Stimulated activated CD8-positive, alpha-beta memory T cell treated with anti-CD3 and anti-CD28 coated beads, Interleukin-12 subunit alpha, Interleukin-12 subunit beta, amount 100 ng/mL, for 4 hours (primary cell): Measurements from ENCODE around the gene ST6GALNAC2.
"Not testable (repeated sequence)": the region's sequence is repeated elsewhere in the genome, so short reads cannot be mapped to it uniquely, and the experiment has no call there.

Experiments used
- DNase-seq: peaks from one replicate; pipeline ENCODE4 v3.0.0-alpha.2; 2020; ENCODE audit warnings: low read depth

ST6GALNAC2 gene

DNA sequence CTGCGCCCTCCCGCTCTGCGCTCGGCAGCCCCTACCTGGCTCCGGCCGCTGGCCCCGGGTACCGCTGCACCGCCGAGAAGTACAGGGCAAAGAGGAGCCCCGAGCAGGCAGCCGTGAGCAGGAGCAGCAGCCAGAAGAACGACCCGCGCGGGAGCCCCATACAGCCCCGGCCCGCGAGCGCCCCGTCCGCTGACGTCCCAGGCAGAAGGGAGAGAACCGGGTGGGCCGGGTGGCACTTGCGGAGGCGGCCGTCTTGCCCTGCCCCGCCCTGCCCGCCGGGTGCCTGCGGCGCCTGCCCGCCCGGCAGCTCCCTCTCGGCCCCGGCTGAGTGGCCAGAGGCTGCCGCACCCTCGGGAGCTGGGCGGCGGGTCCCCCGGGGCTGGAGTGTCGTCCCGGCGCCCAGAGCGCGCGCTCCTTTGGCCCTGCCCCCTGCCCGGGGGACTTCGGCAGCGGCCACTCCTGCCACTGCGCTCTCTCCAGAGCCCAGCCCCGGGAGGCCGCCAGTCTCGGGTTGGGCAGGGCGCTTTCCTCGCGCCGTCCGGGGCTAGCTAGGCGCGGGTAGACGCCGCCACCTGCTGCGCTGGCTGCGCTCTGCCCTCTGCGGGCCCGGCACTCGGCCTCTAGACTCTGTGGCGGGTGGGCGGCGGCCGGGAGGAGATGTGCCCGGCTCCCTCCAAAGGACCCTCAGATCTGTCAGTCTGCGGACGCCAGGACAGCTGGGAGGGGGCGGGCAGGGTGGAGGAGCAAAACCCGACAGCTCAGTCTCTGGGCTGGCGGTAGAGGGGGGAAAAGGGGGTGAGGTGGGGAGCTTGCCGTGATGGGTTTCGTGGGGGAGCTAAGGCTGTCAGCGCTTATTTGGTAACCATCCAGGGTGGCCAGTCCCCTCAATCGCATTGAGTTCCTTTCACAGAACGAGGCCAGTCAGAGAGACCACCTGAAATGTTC is at the start of gene ST6GALNAC2:
Gene ST6GALNAC2 (minus strand): TSS at position 212 of the 945 bp plus-strand sequence. CDS start 52 bp downstream, at position 160.
- DNase-seq = peak; percentile 22

DNA sequence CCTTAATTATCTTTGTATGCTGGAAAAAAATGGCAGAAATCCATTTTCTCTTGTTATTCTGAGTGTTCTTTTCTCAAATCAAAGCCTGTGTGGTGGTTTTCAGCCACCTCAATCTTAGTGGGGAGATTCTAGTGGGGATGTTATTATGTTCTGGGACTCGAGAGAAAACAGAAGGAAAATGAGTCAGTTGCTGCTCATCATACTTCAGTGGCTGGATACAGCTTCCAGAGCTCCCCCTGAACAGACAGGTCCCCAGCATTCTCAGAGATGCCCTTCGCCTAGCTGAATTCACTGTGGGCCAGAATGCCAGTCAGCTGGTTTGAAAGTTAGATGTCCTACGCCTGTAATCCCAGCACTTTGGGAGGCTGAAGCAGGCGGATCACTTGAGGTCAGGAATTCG is 49.4 kb upstream of the ST6GALNAC2 start:
- DNase-seq = no peak

DNA sequence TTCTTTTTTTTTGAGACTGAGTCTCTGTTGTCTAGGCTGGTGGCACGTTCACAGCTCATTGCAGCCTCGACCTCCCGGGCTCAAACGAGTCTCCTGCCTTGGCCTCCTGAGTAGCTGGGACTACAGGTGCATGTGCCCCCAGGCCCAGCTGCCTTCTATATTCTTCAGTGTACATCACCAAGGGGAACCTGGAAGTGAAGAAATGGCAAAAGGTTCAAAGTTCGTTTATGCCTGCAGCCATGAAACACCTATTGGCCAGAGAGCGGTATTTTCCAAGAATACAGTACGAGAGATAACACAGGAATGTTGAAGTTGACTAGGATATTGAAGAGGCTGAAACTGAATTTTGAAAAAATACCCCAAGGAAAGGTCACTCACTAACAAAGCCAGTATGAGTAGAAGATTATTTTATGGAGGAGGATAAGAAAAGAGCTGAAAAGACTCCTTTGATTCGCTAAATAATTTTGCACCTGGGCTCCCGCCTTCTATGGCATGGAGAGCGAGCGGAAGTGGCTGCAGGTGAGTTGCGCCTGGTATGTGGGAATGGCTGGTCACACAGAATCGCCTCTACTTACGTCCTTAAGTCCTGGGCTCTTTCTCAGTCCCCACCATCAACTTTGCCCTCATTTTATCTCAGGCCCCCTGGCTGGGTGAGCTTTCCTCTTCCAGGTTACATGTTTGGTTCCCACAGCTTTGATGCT is 48.1 kb upstream of the ST6GALNAC2 start:
- no peak for DNase-seq

DNA sequence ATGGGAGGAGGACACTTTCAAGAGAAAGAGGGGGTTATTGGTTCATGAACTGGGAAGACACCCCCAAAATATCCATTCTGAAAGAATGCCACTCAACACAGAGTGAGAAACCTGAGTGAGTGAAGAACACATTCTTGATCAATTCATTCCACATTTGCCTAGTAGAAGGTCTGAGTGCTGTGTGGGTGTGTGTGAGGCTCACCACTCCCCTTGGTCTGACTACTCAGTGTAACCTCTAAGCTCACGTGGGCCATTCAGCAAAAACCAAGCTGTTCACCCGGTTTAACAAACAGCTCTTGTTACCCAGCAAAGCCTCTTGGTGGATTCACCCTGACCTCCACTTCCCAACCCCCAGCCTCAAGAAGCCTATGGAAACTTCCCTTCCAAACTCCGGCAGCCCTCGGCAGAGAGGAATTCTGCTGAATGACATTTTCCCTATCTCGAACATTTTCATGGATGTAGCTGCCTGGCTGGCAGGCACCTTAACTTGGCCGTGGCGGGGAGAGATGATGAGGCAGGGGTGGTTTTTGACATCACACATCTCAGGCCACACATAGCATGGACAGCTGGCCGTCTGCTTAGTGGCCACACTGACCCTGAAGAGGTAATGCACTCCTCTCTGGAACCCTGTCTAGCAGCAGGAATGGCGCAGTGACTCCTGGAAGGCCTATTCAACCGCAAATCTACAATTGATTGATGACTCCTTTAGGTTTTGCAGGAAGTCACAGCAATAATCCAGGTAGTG is 46.3 kb upstream of the ST6GALNAC2 start:
- no peak for DNase-seq

DNA sequence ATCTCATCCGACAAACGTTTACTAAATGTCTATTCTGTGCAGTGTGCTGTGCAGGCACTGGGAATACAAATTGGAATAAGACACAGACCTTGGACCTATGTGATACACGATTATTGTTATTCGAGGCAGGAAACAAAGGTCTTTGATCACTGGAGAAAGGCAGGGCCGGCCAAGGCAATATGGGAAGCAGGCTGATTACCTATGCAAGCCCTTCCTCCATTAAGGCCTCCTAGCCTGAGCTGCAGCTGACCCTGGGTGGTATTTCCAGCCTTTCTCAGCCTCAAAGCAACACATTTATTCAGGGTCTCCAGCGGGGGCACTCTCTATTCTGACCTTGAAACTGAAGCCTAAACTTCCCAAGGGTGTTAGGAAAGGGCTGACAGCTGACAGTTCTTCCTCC is 44.5 kb upstream of the ST6GALNAC2 start:
- no peak for DNase-seq

DNA sequence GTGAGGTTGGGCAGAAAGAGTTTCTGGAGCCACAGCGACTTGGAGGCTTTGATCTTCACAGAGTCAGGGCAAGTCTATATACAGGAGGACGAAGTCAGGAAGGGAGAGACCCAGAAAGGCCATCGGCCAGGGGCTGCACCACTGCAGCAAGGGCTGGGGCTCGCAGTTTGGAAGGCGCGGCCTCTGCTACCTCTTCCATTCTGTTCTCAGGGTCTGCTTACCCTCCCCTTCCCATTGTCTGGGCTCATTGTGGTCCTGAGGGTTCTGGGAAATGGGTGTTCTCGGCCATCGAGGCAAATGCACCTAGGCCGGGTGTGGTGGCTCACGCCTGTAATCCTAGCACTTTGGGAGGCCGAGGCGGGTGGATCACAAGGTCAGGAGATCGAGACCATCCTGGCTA is 41.9 kb upstream of the ST6GALNAC2 start:
- DNase-seq = no peak

DNA sequence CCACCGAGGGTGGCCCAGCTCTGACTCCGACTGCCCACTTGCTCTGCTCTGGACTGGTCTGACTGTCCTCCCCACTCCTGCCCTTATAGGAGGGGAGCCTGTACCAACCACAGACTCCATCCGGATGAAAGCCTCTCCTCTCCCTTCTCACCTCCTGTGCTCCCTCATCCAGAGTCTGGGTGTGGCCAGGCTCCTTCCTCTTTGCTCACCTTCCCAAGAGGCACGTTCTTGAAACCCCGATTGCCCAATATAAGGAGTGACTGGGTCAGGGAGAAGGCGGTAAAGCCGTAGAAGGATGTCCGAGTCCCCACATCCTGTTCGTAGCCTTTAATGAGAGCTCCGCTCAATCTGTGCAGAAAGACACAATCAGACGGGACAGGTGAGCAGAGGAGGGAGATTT is 40.8 kb upstream of the ST6GALNAC2 start:
- DNase-seq = no peak

DNA sequence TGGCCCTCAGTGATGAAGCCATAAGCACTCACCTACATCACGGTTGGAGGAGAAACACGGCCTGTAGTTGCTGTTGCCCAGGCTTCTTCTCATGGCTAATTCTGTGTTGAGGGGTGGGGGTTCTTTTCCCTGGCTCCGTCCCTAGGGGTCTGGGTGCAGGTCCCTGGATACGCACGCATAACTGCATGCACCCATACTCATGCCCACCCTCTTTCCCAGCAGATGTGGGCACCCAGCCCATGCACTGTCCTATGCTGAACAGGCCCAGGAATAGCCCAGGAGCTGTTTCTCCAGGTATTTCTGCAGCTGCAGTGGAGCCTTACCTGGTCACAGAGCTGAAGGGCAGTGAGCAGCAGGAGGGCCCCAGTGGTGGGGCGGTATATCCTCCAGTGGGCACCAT is 39.8 kb upstream of the ST6GALNAC2 start:
- no peak for DNase-seq

DNA sequence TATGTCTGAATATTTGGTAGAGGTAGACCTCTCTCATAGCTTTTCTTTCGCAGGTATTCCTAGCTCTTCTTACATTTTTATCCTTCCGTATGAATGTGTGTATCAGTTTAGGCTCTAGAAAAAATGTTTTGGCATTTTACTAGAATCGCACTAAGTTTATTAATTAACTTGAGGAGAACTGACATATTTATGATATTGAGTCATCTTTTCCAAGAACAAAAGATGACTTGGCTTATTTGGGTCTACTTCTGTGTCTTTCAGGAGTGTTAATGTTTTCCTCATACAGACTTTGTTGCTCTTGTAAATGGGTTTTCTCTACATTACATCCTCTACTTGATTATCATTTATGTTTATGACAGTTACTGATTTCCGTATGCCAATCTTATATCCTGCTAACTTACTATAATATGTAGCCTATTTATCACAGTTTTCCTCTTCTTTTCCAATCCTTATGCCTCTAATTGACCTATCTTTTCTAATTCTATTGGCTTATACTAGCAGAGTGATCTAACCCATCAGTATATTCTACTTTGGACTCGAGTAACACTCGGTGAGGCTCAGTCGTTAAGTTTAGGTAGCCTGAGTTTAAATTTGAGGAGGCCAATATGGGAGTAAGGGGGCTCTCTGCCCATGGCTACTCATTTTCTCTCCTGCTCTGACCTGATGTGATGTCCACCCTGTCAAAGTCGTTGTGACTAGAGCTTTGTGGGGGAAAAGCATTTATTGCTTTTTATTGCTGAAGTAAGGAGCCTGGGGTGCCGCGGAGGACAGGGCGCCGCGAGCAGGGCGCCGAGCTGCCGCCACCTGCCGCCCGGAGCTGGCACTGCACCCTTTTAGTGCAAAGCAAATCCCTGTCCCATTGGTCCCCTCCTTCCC is 37.8 kb upstream of the ST6GALNAC2 start:
- peak; percentile 58 for DNase-seq

DNA sequence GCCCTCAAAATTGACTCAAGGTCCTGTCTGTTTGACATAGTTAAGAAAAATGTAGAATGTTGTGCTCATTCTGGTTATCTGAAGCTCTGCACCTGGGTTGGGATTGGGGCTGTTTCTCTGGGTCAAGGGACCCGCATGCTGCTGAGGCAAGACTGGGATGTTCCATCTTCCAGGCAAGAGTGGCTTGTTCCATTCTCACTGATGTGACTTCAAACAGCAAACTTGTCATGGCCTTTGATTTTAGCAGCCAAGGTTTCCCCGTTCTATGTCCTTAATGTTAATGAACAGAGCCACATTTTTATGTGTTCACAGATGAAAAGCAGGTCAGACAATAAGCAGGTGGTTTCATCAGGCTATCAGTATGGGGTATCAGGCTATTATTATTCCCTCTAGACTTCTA is 32.2 kb upstream of the ST6GALNAC2 start:
- DNase-seq = no peak

DNA sequence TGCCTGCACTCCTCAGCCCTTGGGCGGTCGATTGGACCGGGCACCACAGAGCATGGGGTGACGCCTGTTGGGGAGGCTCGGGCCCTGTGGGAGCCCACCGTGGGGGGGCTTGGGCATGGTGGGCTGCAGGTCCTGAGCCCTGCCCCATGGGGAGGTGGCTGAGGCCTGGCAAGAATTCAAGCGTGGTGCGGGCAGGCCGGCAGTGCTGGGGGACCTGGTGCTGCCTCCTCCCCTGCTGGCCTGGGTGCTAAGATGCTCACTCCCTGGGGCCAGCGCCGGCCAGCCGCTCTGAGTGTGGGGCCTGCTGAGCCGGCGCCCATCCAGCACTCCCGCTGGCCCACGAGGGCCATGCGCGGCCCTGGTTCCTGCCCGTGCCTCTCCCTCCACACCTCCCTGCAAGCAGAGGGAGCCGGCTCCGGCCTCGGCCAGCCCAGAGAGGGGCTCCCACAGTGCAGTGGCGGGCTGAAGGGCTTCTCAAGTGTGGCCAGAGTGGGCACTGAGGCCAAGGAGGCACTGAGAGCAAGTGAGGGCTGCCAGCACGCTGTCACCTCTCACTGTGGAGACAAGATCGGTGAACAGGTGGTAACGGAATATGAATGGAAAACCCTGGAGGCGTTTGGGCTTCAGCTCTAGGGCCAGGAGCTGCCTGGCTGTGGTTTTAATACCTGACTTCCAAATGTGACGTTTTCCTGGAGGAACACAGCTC is 29.4 kb upstream of the ST6GALNAC2 start:
- DNase-seq = no peak

DNA sequence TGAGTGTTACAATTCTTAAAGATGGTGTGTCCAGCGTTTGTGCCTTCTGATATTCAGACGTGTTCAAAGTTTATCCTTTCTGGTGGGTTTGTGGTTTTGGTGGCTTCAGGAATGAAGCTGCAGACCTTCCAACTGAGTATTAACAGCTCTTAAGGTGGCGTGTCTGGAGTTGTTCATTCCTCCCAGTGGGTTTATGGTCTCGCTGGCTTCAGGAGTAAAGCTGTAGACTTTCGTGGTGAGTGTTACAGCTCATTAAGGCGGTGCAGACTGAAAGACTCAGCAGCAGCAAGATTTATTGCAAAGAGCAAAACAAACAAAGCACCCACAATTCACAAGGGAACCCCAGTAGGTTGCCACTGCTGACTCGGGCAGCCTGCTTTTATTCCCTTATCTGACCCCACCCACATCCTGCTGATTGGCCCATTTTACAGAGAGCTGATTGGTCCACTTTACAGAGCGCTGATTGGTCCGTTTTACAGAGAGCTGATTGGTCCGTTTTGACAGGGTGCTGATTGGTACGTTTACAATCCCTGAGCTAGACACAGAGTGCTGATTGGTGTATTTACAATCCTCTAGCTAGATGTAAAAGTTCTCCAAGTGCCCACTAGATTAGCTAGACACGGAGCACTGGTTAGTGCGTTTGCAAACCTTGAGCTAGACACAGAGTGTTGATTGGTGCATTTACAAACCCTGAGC is 28.6 kb upstream of the ST6GALNAC2 start:
- not testable (repeated sequence) for DNase-seq

DNA sequence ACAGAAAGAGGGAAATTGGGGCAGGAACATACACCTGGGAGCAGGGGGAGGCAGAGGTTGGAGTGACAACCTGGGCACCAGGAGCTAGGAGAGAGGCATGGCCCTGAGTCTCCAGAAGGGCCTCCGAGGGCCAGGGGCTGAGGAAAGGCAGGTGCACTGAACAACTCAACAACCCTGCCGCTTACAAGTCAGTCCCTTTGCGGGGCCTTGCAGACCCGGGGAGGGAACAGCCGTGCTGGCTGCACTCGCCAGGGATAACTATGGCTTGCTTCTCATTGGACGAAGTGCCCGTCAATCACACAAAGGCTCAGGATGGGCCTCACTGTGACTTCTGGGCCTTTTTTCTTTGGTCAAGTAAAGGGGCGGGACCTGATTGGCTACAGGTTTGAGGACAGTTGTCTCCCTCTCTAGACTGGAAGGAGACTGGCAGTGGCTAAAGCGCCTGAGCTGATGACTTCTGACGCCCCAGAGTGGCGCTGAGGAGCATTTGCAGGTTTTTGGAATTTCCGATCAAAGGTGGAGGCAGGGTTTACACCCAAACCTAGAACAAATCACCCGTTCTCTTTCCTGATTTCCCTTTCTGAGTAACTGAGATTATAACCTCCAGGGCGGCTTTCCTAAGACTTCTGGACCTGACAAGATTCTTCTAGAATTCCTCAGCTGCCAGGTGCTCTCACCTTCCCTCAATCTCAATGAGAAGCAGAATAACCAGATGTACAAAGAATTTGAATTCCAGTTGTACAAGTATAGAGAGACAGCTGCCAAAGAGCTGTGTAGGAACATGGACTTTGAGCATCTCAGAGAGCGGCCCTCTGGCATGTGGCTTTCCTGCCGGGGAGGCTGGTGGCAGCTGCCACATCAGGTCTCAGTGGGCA is 27.6 kb upstream of the ST6GALNAC2 start:
- DNase-seq = no peak

DNA sequence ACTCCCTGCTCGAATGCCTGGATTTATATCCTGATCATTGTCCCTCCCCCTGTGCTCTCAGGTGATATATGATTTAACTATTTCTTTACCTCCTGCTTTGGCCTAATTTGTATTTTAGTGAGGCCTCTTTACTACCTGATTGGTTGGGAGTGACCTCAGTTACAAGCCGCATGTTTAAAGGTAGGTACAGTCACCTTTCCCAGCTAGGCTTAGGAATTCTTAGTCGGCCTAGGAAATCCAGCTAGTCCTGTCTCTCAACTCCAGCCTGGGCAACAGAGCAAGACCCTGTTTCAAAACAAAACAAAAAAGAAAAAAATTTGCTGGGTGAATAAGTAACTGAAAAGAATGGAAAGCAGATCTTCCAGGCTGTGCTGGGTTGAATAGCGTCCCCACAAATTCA is 26.8 kb upstream of the ST6GALNAC2 start:
- no peak for DNase-seq

DNA sequence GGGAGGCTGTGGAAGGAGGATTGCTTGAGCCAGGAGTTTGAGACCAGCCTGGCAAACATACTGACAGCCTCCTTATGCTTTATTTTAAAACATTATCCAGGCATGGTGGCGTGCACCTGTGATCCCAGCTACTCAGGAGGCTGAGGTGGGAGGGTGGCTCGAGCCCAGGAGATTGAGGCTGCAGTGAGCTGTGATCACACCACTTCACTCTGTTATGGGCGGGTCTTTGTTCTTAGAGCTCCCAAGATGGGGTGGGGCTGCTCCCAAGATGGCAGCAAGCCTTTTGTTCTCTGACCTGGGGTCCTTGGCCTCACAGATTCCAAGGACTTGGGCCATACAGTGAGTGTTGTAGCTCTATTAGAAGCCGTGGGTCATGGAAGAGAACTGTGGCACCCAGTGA is 26.1 kb upstream of the ST6GALNAC2 start:
- no peak for DNase-seq

DNA sequence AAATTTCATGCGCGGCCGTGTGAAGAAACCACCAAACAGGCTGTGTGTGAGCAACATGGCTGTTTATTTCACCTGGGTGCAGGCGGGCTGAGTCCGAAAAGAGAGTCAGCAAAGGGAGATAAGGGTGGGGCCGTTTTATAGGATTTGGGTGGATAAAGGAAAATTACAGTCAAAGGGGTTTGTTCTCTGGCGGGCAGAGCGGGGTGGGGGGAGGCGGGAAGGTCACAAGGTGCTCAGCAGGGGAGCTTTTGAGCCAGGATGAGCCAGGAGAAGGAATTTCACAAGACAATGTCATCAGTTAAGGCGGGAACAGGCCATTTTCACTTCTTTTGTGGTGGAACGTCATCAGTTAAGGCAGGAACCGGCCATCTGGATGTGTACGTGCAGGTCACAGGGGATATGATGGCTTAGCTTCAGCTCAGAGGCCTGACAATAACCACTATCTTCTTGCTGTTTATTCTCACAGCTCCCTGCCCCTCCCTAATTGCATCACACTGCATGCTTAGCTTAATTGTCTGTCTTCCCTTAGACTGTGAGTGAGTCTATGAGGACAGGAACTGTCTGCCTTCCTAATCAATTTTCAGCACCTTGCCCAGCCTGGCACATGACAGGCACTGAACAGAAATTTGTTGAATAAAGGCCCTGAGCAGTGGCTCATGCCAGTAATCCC is 25.6 kb upstream of the ST6GALNAC2 start:
- DNase-seq = not testable (repeated sequence)

DNA sequence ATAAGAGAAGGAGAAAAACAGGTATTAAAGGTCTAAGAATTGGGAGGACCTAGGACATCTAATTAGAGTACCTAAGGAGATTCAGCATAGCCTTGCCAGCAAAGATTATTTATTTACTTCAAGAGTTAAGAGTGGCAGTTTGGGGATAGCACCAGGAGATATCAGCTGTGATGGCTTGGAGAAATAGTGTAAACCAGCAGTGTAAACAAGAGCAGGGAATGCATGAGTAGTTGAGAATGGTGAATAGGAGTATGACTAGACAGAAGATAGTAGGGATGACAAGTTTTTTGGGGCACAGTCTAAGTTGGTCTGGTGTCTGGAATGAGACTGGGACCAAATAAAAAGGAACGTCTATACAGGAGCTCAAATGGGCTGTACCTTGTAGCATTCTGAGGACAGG is 21.0 kb upstream of the ST6GALNAC2 start:
- DNase-seq = not testable (repeated sequence)

DNA sequence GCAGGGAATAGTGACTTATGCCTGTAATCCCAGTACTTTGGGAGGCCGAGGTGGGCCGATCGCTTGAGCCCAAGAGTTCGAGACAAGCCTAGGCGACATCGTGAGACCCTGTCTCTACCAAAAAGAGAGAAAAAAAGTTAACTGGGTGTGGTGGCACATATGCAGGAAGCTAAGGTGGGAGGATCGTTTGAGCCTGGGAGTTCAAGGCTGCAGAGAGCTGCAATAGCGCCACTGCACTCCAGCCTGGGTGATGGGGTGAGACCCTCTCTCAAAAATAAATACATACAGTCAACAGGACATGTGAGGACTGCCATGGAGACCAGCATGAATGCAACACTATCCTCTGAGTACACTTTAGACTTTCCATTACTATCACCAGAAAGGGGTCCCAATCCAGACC is 15.4 kb upstream of the ST6GALNAC2 start:
- no peak for DNase-seq
